Measurements from ENCODE around the gene DPF3. TPM values are rescaled to one million over a fixed set of nuclear protein-coding genes. Genes with fewer than 3 reads are reported as not detected.

DPF3 gene
- total and polyA plus RNA-seq, 2 donors (not counting 1 experiment from before 2014, with no cell fraction given), result 3.4 to 10.2 TPM

GRCh38 chr14:72640911-72641485 is 252.9 kb downstream of the DPF3 start:
- Mint-ChIP-seq H3K4me3 (no peak overlapping the region), H3K27me3 (no peaks in the 10 kb centered on the region), H3K27ac (no peak overlapping the region), H3K4me1 (no peaks in the 10 kb centered on the region), H3K9me3 (ENCODE audit: insufficient read depth) (peaks cover 2% of the 10 kb centered on the region)
- Histone ChIP-seq H3K9me3 (ENCODE audit: control extremely low read depth in 1 of 3, control insufficient read depth in 2 of 3, insufficient read depth in 1 of 3, low read length in 2 of 3) (peaks cover 5 to 21% (median 10%) of the 10 kb centered on the region in 3 donors), H3K9ac (ENCODE audit: low read length) (no peak overlapping the region), H2AFZ (ENCODE audit: insufficient read depth, low read depth, low read length, poor library complexity, severe bottlenecking) (no peak overlapping the region), H3K4me3 (ENCODE audit: control extremely low read depth in 1 of 5, extremely low read depth in 1 of 5, insufficient read depth in 1 of 5, low read depth in 2 of 5, low read length in 4 of 5) (no peak overlapping the region), H3K27me3 (replicated peaks in 1 of 4; ENCODE audit: control extremely low read depth in 1 of 4, control insufficient read depth in 3 of 4, insufficient read depth in 4 of 4, low read length in 3 of 4) (no peaks in the 10 kb centered on the region), H3K36me3 (replicated peaks in 1 of 2; ENCODE audit: control extremely low read depth in 1 of 2, control insufficient read depth in 1 of 2, extremely low read depth in 1 of 2, insufficient read depth in 2 of 2, low read length in 1 of 2) (no peaks in the 10 kb centered on the region), H3K4me1 (ENCODE audit: control insufficient read depth in 2 of 2, insufficient read depth in 2 of 2, low read length in 2 of 2) (no peaks in the 10 kb centered on the region), H4K20me1 (ENCODE audit: control insufficient read depth, insufficient read depth, low read length, poor library complexity, severe bottlenecking) (no peaks in the 10 kb centered on the region), H3K4me2 (replicated peaks; ENCODE audit: low read depth, low read length, poor library complexity, severe bottlenecking) (no peak overlapping the region), H3K27ac (ENCODE audit: low read length in 2 of 2) (no peak overlapping the region), H3K79me2 (ENCODE audit: control insufficient read depth, insufficient read depth, low read length) (no peaks in the 10 kb centered on the region)
- ChIA-PET POLR2A (no interaction called here), CTCF (no interaction called here)
- no peak for TF ChIP-seq EZH2 (IDR thresholded peaks at IDR 0.05; ENCODE audit: borderline replicate concordance, insufficient read depth, low read depth, low read length, poor library complexity, severe bottlenecking)
- TF ChIP-seq, protein P1, sequence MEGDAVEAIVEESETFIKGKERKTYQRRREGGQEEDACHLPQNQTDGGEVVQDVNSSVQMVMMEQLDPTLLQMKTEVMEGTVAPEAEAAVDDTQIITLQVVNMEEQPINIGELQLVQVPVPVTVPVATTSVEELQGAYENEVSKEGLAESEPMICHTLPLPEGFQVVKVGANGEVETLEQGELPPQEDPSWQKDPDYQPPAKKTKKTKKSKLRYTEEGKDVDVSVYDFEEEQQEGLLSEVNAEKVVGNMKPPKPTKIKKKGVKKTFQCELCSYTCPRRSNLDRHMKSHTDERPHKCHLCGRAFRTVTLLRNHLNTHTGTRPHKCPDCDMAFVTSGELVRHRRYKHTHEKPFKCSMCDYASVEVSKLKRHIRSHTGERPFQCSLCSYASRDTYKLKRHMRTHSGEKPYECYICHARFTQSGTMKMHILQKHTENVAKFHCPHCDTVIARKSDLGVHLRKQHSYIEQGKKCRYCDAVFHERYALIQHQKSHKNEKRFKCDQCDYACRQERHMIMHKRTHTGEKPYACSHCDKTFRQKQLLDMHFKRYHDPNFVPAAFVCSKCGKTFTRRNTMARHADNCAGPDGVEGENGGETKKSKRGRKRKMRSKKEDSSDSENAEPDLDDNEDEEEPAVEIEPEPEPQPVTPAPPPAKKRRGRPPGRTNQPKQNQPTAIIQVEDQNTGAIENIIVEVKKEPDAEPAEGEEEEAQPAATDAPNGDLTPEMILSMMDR (IDR thresholded peaks at IDR 0.05), result no peak
- DNase-seq, result no peak
- intact Hi-C loops (cut with micrococcal nuclease), result no loop called here
- WGBS (ENCODE audit: insufficient coverage), result 97% methylated on average over 7 of the region's 8 CpGs
- no peak for ATAC-seq (ENCODE audit: low read depth)

GRCh38 chr14:72638021-72638420 is 255.9 kb downstream of the DPF3 start:
- Histone ChIP-seq H3K9ac (ENCODE audit: low read length) (no peak overlapping the region), H3K9me3 (ENCODE audit: control extremely low read depth in 1 of 3, control insufficient read depth in 2 of 3, insufficient read depth in 1 of 3, low read length in 2 of 3) (peaks cover 5 to 21% (median 10%) of the 10 kb centered on the region in 3 donors), H3K4me2 (replicated peaks; ENCODE audit: low read depth, low read length, poor library complexity, severe bottlenecking) (no peak overlapping the region), H3K27ac (ENCODE audit: low read length in 2 of 2) (no peak overlapping the region), H3K79me2 (ENCODE audit: control insufficient read depth, insufficient read depth, low read length) (no peaks in the 10 kb centered on the region), H3K27me3 (replicated peaks in 1 of 4; ENCODE audit: control extremely low read depth in 1 of 4, control insufficient read depth in 3 of 4, insufficient read depth in 4 of 4, low read length in 3 of 4) (no peaks in the 10 kb centered on the region), H3K4me3 (ENCODE audit: control extremely low read depth in 1 of 5, extremely low read depth in 1 of 5, insufficient read depth in 1 of 5, low read depth in 2 of 5, low read length in 4 of 5) (no peak overlapping the region), H4K20me1 (ENCODE audit: control insufficient read depth, insufficient read depth, low read length, poor library complexity, severe bottlenecking) (no peaks in the 10 kb centered on the region), H3K36me3 (replicated peaks in 1 of 2; ENCODE audit: control extremely low read depth in 1 of 2, control insufficient read depth in 1 of 2, extremely low read depth in 1 of 2, insufficient read depth in 2 of 2, low read length in 1 of 2) (no peaks in the 10 kb centered on the region), H3K4me1 (ENCODE audit: control insufficient read depth in 2 of 2, insufficient read depth in 2 of 2, low read length in 2 of 2) (no peaks in the 10 kb centered on the region), H2AFZ (ENCODE audit: insufficient read depth, low read depth, low read length, poor library complexity, severe bottlenecking) (no peak overlapping the region)
- ChIA-PET CTCF (no interaction called here), POLR2A (no interaction called here)
- no peak overlapping the region for H3K4me3 Mint-ChIP-seq
- peaks cover 10% of the 10 kb centered on the region for H3K4me1 Mint-ChIP-seq
- 92% methylated on average over 3 of the region's 3 CpGs for WGBS (ENCODE audit: insufficient coverage)
- TF ChIP-seq, protein P1 (IDR thresholded peaks at IDR 0.05), result no peak
- TF ChIP-seq EZH2 (IDR thresholded peaks at IDR 0.05; ENCODE audit: borderline replicate concordance, insufficient read depth, low read depth, low read length, poor library complexity, severe bottlenecking), result no peak
- no peak for DNase-seq
- intact Hi-C loops (cut with micrococcal nuclease), result no loop called here
- H3K9me3 Mint-ChIP-seq (ENCODE audit: insufficient read depth), result peaks cover 2% of the 10 kb centered on the region
- no peaks in the 10 kb centered on the region for H3K27me3 Mint-ChIP-seq
- H3K27ac Mint-ChIP-seq, result no peak overlapping the region
- ATAC-seq (ENCODE audit: low read depth), result no peak

Data from B cell (primary cell).